Testis (tissue), 2 donors: ENCODE data around the gene METTL6.
"Not testable (repeated sequence)": the region's sequence is repeated elsewhere in the genome, so short reads cannot be mapped to it uniquely, and the experiment has no call there.

Experiments
- CTCF ChIP-seq, 3 experiments: fragments of 450-650 bp in 2 of 3; fragments of 200-600 bp in 1 of 3; sonication (generic) in 1 of 3; IDR thresholded peaks; one replicate each; pipeline ENCODE4 v1.5.1; 2016 to 2019; ENCODE audit warnings: antibody characterized with exemption in 3 of 3, mild to moderate bottlenecking in 2 of 3, moderate library complexity in 1 of 3
- POLR2A ChIP-seq: fragments of 450-650 bp; IDR thresholded peaks from one replicate; pipeline ENCODE4 v1.6.1; 2017; ENCODE audit warnings: antibody characterized with exemption, mild to moderate bottlenecking, moderate library complexity

- not testable (repeated sequence) for TF ChIP-seq CTCF (IDR thresholded peaks at IDR 0.05); POLR2A
These were observed 42.1 kb downstream of the METTL6 start for GRCh38 chr3:15385238-15385695.
